Neuronal stem cell (in vitro differentiated cells): ENCODE data around the gene GDPD5.

ENCODE experiments used
- DNase-seq: peaks from one replicate; pipeline ENCODE4 v3.0.0-alpha.2; 2013; ENCODE audit warnings: low spot score
- H2AFZ ChIP-seq: one replicate; pipeline ENCODE4 v1.6.1; 2013; ENCODE audit warnings: mild to moderate bottlenecking, low read length, inconsistent platforms
- H2AK5ac ChIP-seq: 2 replicates; pipeline ENCODE4 v1.6.1; 2013; ENCODE audit warnings: low read depth, mild to moderate bottlenecking, inconsistent platforms, low read length, moderate library complexity, mixed read lengths
- H2BK120ac ChIP-seq: 2 replicates; pipeline ENCODE4 v1.6.1; 2013; ENCODE audit warnings: low read depth, mild to moderate bottlenecking, inconsistent platforms, low read length, moderate library complexity, mixed read lengths
- H2BK12ac ChIP-seq: one replicate; pipeline ENCODE4 v1.6.1; 2013; ENCODE audit warnings: low read length, inconsistent platforms
- H2BK15ac ChIP-seq: 2 replicates; pipeline ENCODE4 v1.6.1; 2013; ENCODE audit warnings: mild to moderate bottlenecking, low read length, inconsistent platforms, mixed read lengths
- H2BK5ac ChIP-seq: one replicate; pipeline ENCODE4 v1.6.1; 2013; ENCODE audit warnings: inconsistent platforms, mild to moderate bottlenecking, low read length, moderate library complexity
- H3K14ac ChIP-seq: one replicate; pipeline ENCODE4 v1.6.1; 2013; ENCODE audit warnings: low read length, inconsistent platforms
- H3K18ac ChIP-seq: 2 replicates; pipeline ENCODE4 v1.6.1; 2013; ENCODE audit warnings: low read length, inconsistent platforms
- H3K23ac ChIP-seq: 2 replicates; pipeline ENCODE4 v1.6.1; 2013; ENCODE audit warnings: low read depth, mild to moderate bottlenecking, mixed read lengths, low read length, inconsistent platforms; ENCODE audit not compliant: poor library complexity
- H3K27ac ChIP-seq: replicated peaks from 3 replicates; pipeline ENCODE4 v1.5.1; 2013; ENCODE audit warnings: low read length, inconsistent platforms
- H3K27me3 ChIP-seq, 3 experiments: 2 replicates each; pipeline ENCODE4 v1.6.1; 2013; ENCODE audit warnings: low read length in 3 of 3, mild to moderate bottlenecking in 2 of 3, inconsistent platforms in 1 of 3, low read depth in 1 of 3, mixed read lengths in 1 of 3, moderate library complexity in 1 of 3; ENCODE audit not compliant: control insufficient read depth in 3 of 3, insufficient read depth in 3 of 3
- H3K36me3 ChIP-seq, 2 donors: replicated peaks in 1 of 2; 2 replicates each; pipeline ENCODE4 v1.6.1; 2013; ENCODE audit warnings: low read length in 2 of 2; ENCODE audit not compliant: control insufficient read depth in 2 of 2, insufficient read depth in 2 of 2
- H3K4ac ChIP-seq: 2 replicates; pipeline ENCODE4 v1.6.1; 2013; ENCODE audit warnings: inconsistent platforms, mild to moderate bottlenecking, low read length, moderate library complexity
- H3K4me1 ChIP-seq, 2 donors: 1 replicate in 1 of 2; 2 replicates in 1 of 2; pipeline ENCODE4 v1.6.1; 2013; ENCODE audit warnings: low read length in 2 of 2, low read depth in 1 of 2; ENCODE audit not compliant: control insufficient read depth in 2 of 2, insufficient read depth in 1 of 2
- H3K4me2 ChIP-seq: one replicate; pipeline ENCODE4 v1.6.1; 2013; ENCODE audit warnings: mild to moderate bottlenecking, low read length, inconsistent platforms; ENCODE audit not compliant: insufficient read depth, poor library complexity, severe bottlenecking
- H3K4me3 ChIP-seq, 2 donors: 2 replicates each; pipeline ENCODE4 v1.5.1; 2013; ENCODE audit warnings: low read length in 2 of 2, mild to moderate bottlenecking in 2 of 2, inconsistent platforms in 1 of 2, moderate library complexity in 1 of 2
- H3K79me1 ChIP-seq: one replicate; pipeline ENCODE4 v1.6.1; 2013; ENCODE audit warnings: low read depth, mild to moderate bottlenecking, inconsistent platforms, low read length, moderate library complexity
- H3K9ac ChIP-seq: one replicate; pipeline ENCODE4 v1.6.1; 2013; ENCODE audit warnings: mild to moderate bottlenecking, low read depth, low read length, inconsistent platforms; ENCODE audit not compliant: poor library complexity
- H3K9me3 ChIP-seq, 2 donors: replicated peaks in 1 of 2; 2 replicates each; pipeline versions ENCODE3 to v1.6.1; 2013; ENCODE audit warnings: low read length in 2 of 2, mild to moderate bottlenecking in 2 of 2, inconsistent platforms in 1 of 2, low read depth in 1 of 2, mixed read lengths in 1 of 2, moderate library complexity in 1 of 2; ENCODE audit not compliant: control insufficient read depth in 2 of 2, insufficient read depth in 1 of 2
- H4K8ac ChIP-seq: one replicate; pipeline ENCODE4 v1.6.1; 2013; ENCODE audit warnings: low read depth, mild to moderate bottlenecking, inconsistent platforms, low read length, moderate library complexity
- H4K91ac ChIP-seq: one replicate; pipeline ENCODE4 v1.6.1; 2013; ENCODE audit warnings: low read length, low read depth, mild to moderate bottlenecking, inconsistent platforms; ENCODE audit not compliant: poor library complexity
- WGBS, 2 donors: extraction: QIAGEN DNeasy Blood & Tissue Kit; methylation state at CpG; one replicate each; pipeline ENCODE4 v1.1.7; 2013; ENCODE audit warnings: missing lambda C conversion rate in 2 of 2, mixed read lengths in 1 of 2; ENCODE audit not compliant: insufficient read length in 2 of 2, insufficient replicate concordance in 1 of 2; ENCODE audit errors: extremely low coverage in 2 of 2; 5-methylcytosine and 5-hydroxymethylcytosine counted together

GDPD5 gene

GRCh38 chr11:75542088-75542438, 16.3 kb upstream of the GDPD5 start:
- Histone ChIP-seq H3K36me3 (no peaks in the 10 kb centered on the region), H3K9me3 (no peaks in the 10 kb centered on the region), H3K23ac (no peak overlapping the region), H3K27me3 (peaks cover 0 to 14% (median 0%) of the 10 kb centered on the region in 3 experiments), H2BK15ac (no peak overlapping the region), H3K4me1 (peaks cover 0 to 3% of the 10 kb centered on the region in 2 donors), H4K91ac (no peak overlapping the region), H2AFZ (peak overlapping the region; percentile 26), H2BK12ac (no peak overlapping the region), H2BK120ac (no peak overlapping the region), H3K79me1 (no peaks in the 10 kb centered on the region), H3K14ac (no peak overlapping the region), H3K4me2 (no peak overlapping the region), H4K8ac (no peak overlapping the region), H3K18ac (peak overlapping the region; percentile 11), H3K9ac (no peak overlapping the region), H3K4ac (no peak overlapping the region), H2AK5ac (no peak overlapping the region), H3K27ac (no peak overlapping the region), H3K4me3 (no peak overlapping the region), H2BK5ac (no peak overlapping the region)
- no peak for DNase-seq
- no CpG with 5 or more reads among the region's 1 CpG for WGBS, 2 donors

GRCh38 chr11:75541193-75542087, 15.7 kb upstream of the GDPD5 start:
- no peak overlapping the region for H3K4me3 ChIP-seq
- H2BK15ac ChIP-seq = no peak overlapping the region
- no peaks in the 10 kb centered on the region for H3K36me3 ChIP-seq
- H2BK12ac ChIP-seq = no peak overlapping the region
- no peak overlapping the region for H2BK120ac ChIP-seq
- peaks cover 0 to 14% (median 0%) of the 10 kb centered on the region in 3 experiments for H3K27me3 ChIP-seq
- no peak overlapping the region for H3K18ac ChIP-seq
- H3K4me1 ChIP-seq = peaks cover 0 to 3% of the 10 kb centered on the region in 2 donors
- no peak overlapping the region for H3K27ac ChIP-seq
- no peak overlapping the region for H3K4ac ChIP-seq
- no peak overlapping the region for H3K23ac ChIP-seq
- no peak overlapping the region for H2AFZ ChIP-seq
- H3K14ac ChIP-seq = no peak overlapping the region
- DNase-seq = no peak
- no peaks in the 10 kb centered on the region for H3K79me1 ChIP-seq
- H4K8ac ChIP-seq = no peak overlapping the region
- WGBS, 2 donors = no CpG with 5 or more reads among the region's 4 CpGs
- no peaks in the 10 kb centered on the region for H3K9me3 ChIP-seq
- no peak overlapping the region for H2BK5ac ChIP-seq
- H4K91ac ChIP-seq = no peak overlapping the region
- H3K9ac ChIP-seq = no peak overlapping the region
- H2AK5ac ChIP-seq = no peak overlapping the region
- no peak overlapping the region for H3K4me2 ChIP-seq

- Histone ChIP-seq H3K27ac (no peak overlapping the region), H3K79me1 (no peaks in the 10 kb centered on the region)
Measured at GRCh38 chr11:75539459-75540334, 14.0 kb upstream of the GDPD5 start.

More at GRCh38 chr11:75539459-75540334, 14.0 kb upstream of the GDPD5 start:
- Histone ChIP-seq H2AK5ac (peak overlapping the region; percentile 35), H4K91ac (no peak overlapping the region), H3K4me2 (no peak overlapping the region), H3K36me3 (no peaks in the 10 kb centered on the region), H2BK12ac (no peak overlapping the region), H2BK120ac (no peak overlapping the region), H3K9me3 (no peaks in the 10 kb centered on the region), H3K9ac (no peak overlapping the region), H3K18ac (no peak overlapping the region), H2AFZ (peak overlapping the region; percentile 11), H3K23ac (no peak overlapping the region), H3K4ac (no peak overlapping the region), H3K14ac (no peak overlapping the region), H3K4me3 (peak overlapping the region in 1 of 2 donors; percentile 1), H2BK15ac (no peak overlapping the region), H3K4me1 (peaks cover 2 to 3% of the 10 kb centered on the region in 2 donors), H3K27me3 (peaks cover 0 to 14% (median 0%) of the 10 kb centered on the region in 3 experiments), H4K8ac (no peak overlapping the region), H2BK5ac (no peak overlapping the region)
- WGBS, 2 donors = no CpG with 5 or more reads among the region's 9 CpGs
- no peak for DNase-seq
